ENCODE data around the gene CYP26B1. TPM values are rescaled to one million over a fixed set of nuclear protein-coding genes. Genes with fewer than 3 reads are reported as not detected.

The CYP26B1 gene
- total and polyA plus RNA-seq, 2 experiments from 2014 or later: 3.9 to 6.5 TPM

- H2AFZ ChIP-seq: no peak overlapping the region
Measured at GRCh38 chr2:72132981-72133720, 14.5 kb downstream of the CYP26B1 start.

GRCh38 chr2:72131916-72132841 lies 15.5 kb downstream of the CYP26B1 start:
- no peaks in the 10 kb centered on the region for H4K20me1 ChIP-seq (ENCODE audit: insufficient read depth, poor library complexity, severe bottlenecking)
- H3K4me2 ChIP-seq: no peak overlapping the region
- H3K4me3 ChIP-seq: no peak overlapping the region
- no peak for TF ChIP-seq CTCF (IDR thresholded peaks at IDR 0.05; ENCODE audit: poor library complexity)
- no peak for TF ChIP-seq EZH2 (IDR thresholded peaks at IDR 0.05; ENCODE audit: borderline replicate concordance)
- no peak for TF ChIP-seq EZH2phosphoT487 (IDR thresholded peaks at IDR 0.05; ENCODE audit: low read depth, severe bottlenecking, unreplicated experiment)
- no peak overlapping the region for H2AFZ ChIP-seq
- peaks cover 4% of the 10 kb centered on the region for H3K27me3 ChIP-seq
- 94% methylated on average over 35 of the region's 37 CpGs for WGBS (ENCODE audit: low lambda C conversion rate, missing lambda C conversion rate)
- peaks cover 10% of the 10 kb centered on the region for H3K4me1 ChIP-seq (ENCODE audit: insufficient read depth)
- no peaks in the 10 kb centered on the region for H3K36me3 ChIP-seq (replicated peaks; ENCODE audit: insufficient read depth, low read depth)
- no peak for DNase-seq (ENCODE audit: low spot score)
- H3K79me2 ChIP-seq: no peaks in the 10 kb centered on the region
- H3K27ac ChIP-seq: no peak overlapping the region
- H3K9me2 ChIP-seq (replicated peaks; ENCODE audit: insufficient read depth): no peaks in the 10 kb centered on the region
- H3K9me3 ChIP-seq (ENCODE audit: low read depth): no peaks in the 10 kb centered on the region

More at GRCh38 chr2:72132981-72133720, 14.5 kb downstream of the CYP26B1 start:
- Histone ChIP-seq H3K36me3 (replicated peaks; ENCODE audit: insufficient read depth, low read depth) (no peaks in the 10 kb centered on the region), H3K4me3 (no peak overlapping the region), H4K20me1 (ENCODE audit: insufficient read depth, poor library complexity, severe bottlenecking) (no peaks in the 10 kb centered on the region), H3K79me2 (no peaks in the 10 kb centered on the region), H3K27me3 (peaks cover 4% of the 10 kb centered on the region), H3K4me1 (ENCODE audit: insufficient read depth) (peaks cover 10% of the 10 kb centered on the region), H3K4me2 (no peak overlapping the region), H3K9me3 (ENCODE audit: low read depth) (no peaks in the 10 kb centered on the region), H3K27ac (no peak overlapping the region), H3K9me2 (replicated peaks; ENCODE audit: insufficient read depth) (no peaks in the 10 kb centered on the region)
- no peak for DNase-seq (ENCODE audit: low spot score)
- WGBS (ENCODE audit: low lambda C conversion rate, missing lambda C conversion rate): 96% methylated on average over 29 of the region's 29 CpGs
- TF ChIP-seq EZH2phosphoT487 (IDR thresholded peaks at IDR 0.05; ENCODE audit: low read depth, severe bottlenecking, unreplicated experiment): no peak
- no peak for TF ChIP-seq CTCF (IDR thresholded peaks at IDR 0.05; ENCODE audit: poor library complexity)
- TF ChIP-seq EZH2 (IDR thresholded peaks at IDR 0.05; ENCODE audit: borderline replicate concordance): no peak

GRCh38 chr2:72131371-72131891 lies 16.2 kb downstream of the CYP26B1 start:
- H2AFZ ChIP-seq: no peak overlapping the region
- H3K36me3 ChIP-seq (replicated peaks; ENCODE audit: insufficient read depth, low read depth): no peaks in the 10 kb centered on the region
- H4K20me1 ChIP-seq (ENCODE audit: insufficient read depth, poor library complexity, severe bottlenecking): no peaks in the 10 kb centered on the region
- H3K79me2 ChIP-seq: no peaks in the 10 kb centered on the region
- no peak for DNase-seq (ENCODE audit: low spot score)
- 96% methylated on average over 16 of the region's 16 CpGs for WGBS (ENCODE audit: low lambda C conversion rate, missing lambda C conversion rate)
- no peak overlapping the region for H3K27ac ChIP-seq
- H3K4me2 ChIP-seq: no peak overlapping the region
- TF ChIP-seq CTCF (IDR thresholded peaks at IDR 0.05; ENCODE audit: poor library complexity) (no peak), EZH2phosphoT487 (IDR thresholded peaks at IDR 0.05; ENCODE audit: low read depth, severe bottlenecking, unreplicated experiment) (no peak), EZH2 (IDR thresholded peaks at IDR 0.05; ENCODE audit: borderline replicate concordance) (no peak)
- no peaks in the 10 kb centered on the region for H3K9me3 ChIP-seq (ENCODE audit: low read depth)
- H3K27me3 ChIP-seq: peaks cover 4% of the 10 kb centered on the region
- H3K4me1 ChIP-seq (ENCODE audit: insufficient read depth): peaks cover 10% of the 10 kb centered on the region
- no peaks in the 10 kb centered on the region for H3K9me2 ChIP-seq (replicated peaks; ENCODE audit: insufficient read depth)
- no peak overlapping the region for H3K4me3 ChIP-seq
